ENCODE results near the gene ZKSCAN3.

Gene ZKSCAN3

GRCh38 chr6:28330041-28330440, 19.7 kb upstream of the ZKSCAN3 start:
- Histone ChIP-seq H4K20me1 (ENCODE audit: low read depth, low read length) (no peaks in the 10 kb centered on the region), H3K27me3 (ENCODE audit: low read length) (no peaks in the 10 kb centered on the region), H3K36me3 (ENCODE audit: low read length) (no peaks in the 10 kb centered on the region), H3K9me2 (replicated peaks; ENCODE audit: insufficient read depth, low read length) (no peaks in the 10 kb centered on the region), H3K27ac (ENCODE audit: low read depth, low read length) (no peak overlapping the region), H3K9ac (ENCODE audit: low read length) (no peak overlapping the region), H2AFZ (ENCODE audit: low read depth, low read length, severe bottlenecking) (no peak overlapping the region), H3K4me3 (ENCODE audit: insufficient read depth, low read length, poor library complexity, severe bottlenecking) (no peak overlapping the region), H3K4me2 (ENCODE audit: low read depth, low read length, poor library complexity, severe bottlenecking) (no peak overlapping the region), H3F3A (ENCODE audit: insufficient read depth) (peaks cover under 1% of the 10 kb centered on the region; the same call in 1 of the 2 replicates), H3K79me2 (ENCODE audit: insufficient read depth, low read length) (no peaks in the 10 kb centered on the region), H3K9me3 (ENCODE audit: insufficient read depth, low read length) (peaks cover 30% of the 10 kb centered on the region)
- TF ChIP-seq CTCF (IDR thresholded peaks at IDR 0.05; ENCODE audit: insufficient read depth, low read length, poor library complexity, severe bottlenecking), result no peak

- Histone ChIP-seq H3K9me2 (replicated peaks; ENCODE audit: insufficient read depth, low read length) (no peaks in the 10 kb centered on the region), H3K27ac (ENCODE audit: low read depth, low read length) (no peak overlapping the region), H3K27me3 (ENCODE audit: low read length) (no peaks in the 10 kb centered on the region), H3K4me3 (ENCODE audit: insufficient read depth, low read length, poor library complexity, severe bottlenecking) (no peak overlapping the region), H3K9ac (ENCODE audit: low read length) (no peak overlapping the region), H4K20me1 (ENCODE audit: low read depth, low read length) (no peaks in the 10 kb centered on the region), H2AFZ (ENCODE audit: low read depth, low read length, severe bottlenecking) (no peak overlapping the region), H3K4me2 (ENCODE audit: low read depth, low read length, poor library complexity, severe bottlenecking) (no peak overlapping the region), H3K9me3 (ENCODE audit: insufficient read depth, low read length) (0 out of 2 replicates have a peak, but pooled peaks cover 3% of the 10 kb centered on the region), H3K79me2 (ENCODE audit: insufficient read depth, low read length) (no peaks in the 10 kb centered on the region), H3F3A (ENCODE audit: insufficient read depth) (peaks cover 6% of the 10 kb centered on the region; the same call in 1 of the 2 replicates), H3K36me3 (ENCODE audit: low read length) (no peaks in the 10 kb centered on the region)
- no peak for TF ChIP-seq CTCF (IDR thresholded peaks at IDR 0.05; ENCODE audit: insufficient read depth, low read length, poor library complexity, severe bottlenecking)
- no peak for TF ChIP-seq EZH2phosphoT487 (conservative IDR thresholded peaks at IDR 0.05; ENCODE audit: low read length)
Measured at GRCh38 chr6:28333047-28333446, 16.7 kb upstream of the ZKSCAN3 start.

- H3K79me2 ChIP-seq (ENCODE audit: insufficient read depth, low read length), result no peaks in the 10 kb centered on the region
- H3K9me3 ChIP-seq (ENCODE audit: insufficient read depth, low read length), result 0 out of 2 replicates have a peak, but pooled peaks cover 3% of the 10 kb centered on the region
- H3K4me3 ChIP-seq (ENCODE audit: insufficient read depth, low read length, poor library complexity, severe bottlenecking), result no peak overlapping the region
- TF ChIP-seq CTCF (IDR thresholded peaks at IDR 0.05; ENCODE audit: insufficient read depth, low read length, poor library complexity, severe bottlenecking) (no peak), EZH2phosphoT487 (conservative IDR thresholded peaks at IDR 0.05; ENCODE audit: low read length) (no peak)
- no peak overlapping the region for H3K27ac ChIP-seq (ENCODE audit: low read depth, low read length)
- no peaks in the 10 kb centered on the region for H3K9me2 ChIP-seq (replicated peaks; ENCODE audit: insufficient read depth, low read length)
- no peak overlapping the region for H2AFZ ChIP-seq (ENCODE audit: low read depth, low read length, severe bottlenecking)
- peaks cover 6% of the 10 kb centered on the region; the same call in 1 of the 2 replicates for H3F3A ChIP-seq (ENCODE audit: insufficient read depth)
- H3K4me2 ChIP-seq (ENCODE audit: low read depth, low read length, poor library complexity, severe bottlenecking), result no peak overlapping the region
- no peaks in the 10 kb centered on the region for H3K36me3 ChIP-seq (ENCODE audit: low read length)
- H4K20me1 ChIP-seq (ENCODE audit: low read depth, low read length), result no peaks in the 10 kb centered on the region
- no peaks in the 10 kb centered on the region for H3K27me3 ChIP-seq (ENCODE audit: low read length)
- no peak overlapping the region for H3K9ac ChIP-seq (ENCODE audit: low read length)
Measured at GRCh38 chr6:28333599-28334018, 16.1 kb upstream of the ZKSCAN3 start.

Data from SU-DHL-6 (cell line).